WTC11 (cell line): ENCODE data around the gene CXCL12. TPM values are rescaled to one million over a fixed set of nuclear protein-coding genes. Genes with fewer than 3 reads are reported as not detected.

Experiments
- ATAC-seq: fragments of 200-7000 bp; cut with Tn5 transposase; 2 replicates; pipeline ENCODE4 v1.10.0; 2021; ENCODE audit warnings: mild to moderate bottlenecking, moderate library complexity
- CTCF ChIA-PET: fragments of 300-600 bp; sonication (Branson Sonifier 250); formaldehyde crosslinking; loops from one replicate; lab custom pipeline; 2021; ENCODE audit warnings: antibody characterized with exemption; lab: Charles Lee
- POLR2A ChIA-PET: fragments of 350-600 bp; sonication (Branson Sonifier 250); formaldehyde crosslinking; loops from one replicate; lab custom pipeline; 2021; ENCODE audit warnings: antibody characterized with exemption; lab: Charles Lee
- DNase-seq: peaks from one replicate; pipeline ENCODE4 v3.0.0; 2021; ENCODE audit warnings: low spot score
- H3K27ac Mint-ChIP-seq: 2 replicates; pipeline ENCODE4 v1.8.0; 2021; ENCODE audit warnings: mixed read lengths
- H3K27me3 Mint-ChIP-seq: 2 replicates; pipeline ENCODE4 v1.8.0; 2021; ENCODE audit warnings: low read depth, mild to moderate bottlenecking, moderate library complexity, mixed read lengths
- H3K36me3 Mint-ChIP-seq: 2 replicates; pipeline ENCODE4 v1.8.0; 2021; ENCODE audit warnings: mixed read lengths
- H3K4me1 Mint-ChIP-seq: 2 replicates; pipeline ENCODE4 v1.8.0; 2022; ENCODE audit warnings: mixed read lengths
- H3K4me3 Mint-ChIP-seq: 2 replicates; pipeline ENCODE4 v1.8.0; 2021; ENCODE audit warnings: mild to moderate bottlenecking, moderate library complexity, mixed read lengths
- H3K9me3 Mint-ChIP-seq: 2 replicates; pipeline ENCODE4 v1.8.0; 2021; ENCODE audit warnings: mixed read lengths
- AFF4 ChIP-seq: sonication (generic); formaldehyde crosslinking; IDR thresholded peaks from 2 replicates; pipeline ENCODE4 v1.8.1; 2023; ENCODE audit warnings: mild to moderate bottlenecking, missing genetic modification reagents, borderline replicate concordance
- CDX4 ChIP-seq: fragments of 250-450 bp; sonication (Bioruptor Pico); IDR thresholded peaks from 2 replicates; pipeline ENCODE4 v1.9.0; 2021; ENCODE audit warnings: moderate library complexity, mild to moderate bottlenecking, inconsistent platforms, borderline replicate concordance
- E2F5 ChIP-seq: sonication (generic); formaldehyde crosslinking; IDR thresholded peaks from 2 replicates; pipeline ENCODE4 v1.8.1; 2022; ENCODE audit warnings: mild to moderate bottlenecking, moderate library complexity, missing genetic modification reagents
- ETV6 ChIP-seq: sonication (generic); formaldehyde crosslinking; IDR thresholded peaks from 2 replicates; pipeline ENCODE4 v1.8.1; 2022; ENCODE audit warnings: mild to moderate bottlenecking, missing genetic modification reagents
- FOXJ3 ChIP-seq: sonication (generic); formaldehyde crosslinking; IDR thresholded peaks from 2 replicates; pipeline ENCODE4 v1.9.0; 2021; ENCODE audit warnings: missing genetic modification reagents, mild to moderate bottlenecking, borderline replicate concordance
- GABPB1 ChIP-seq: sonication (generic); formaldehyde crosslinking; IDR thresholded peaks from 2 replicates; pipeline ENCODE4 v1.8.1; 2023; ENCODE audit warnings: mild to moderate bottlenecking, missing genetic modification reagents
- GRHL2 ChIP-seq: fragments of 250-450 bp; sonication (Bioruptor Pico); IDR thresholded peaks from 2 replicates; pipeline ENCODE4 v1.8.0; 2022; ENCODE audit warnings: mild to moderate bottlenecking, moderate library complexity; ENCODE audit not compliant: insufficient replicate concordance, severe bottlenecking
- GTF2I ChIP-seq: fragments of 250-450 bp; sonication (Bioruptor Pico); conservative IDR thresholded peaks from 2 replicates; pipeline ENCODE4 v1.4.0; 2021; ENCODE audit warnings: mild to moderate bottlenecking
- HMGA2 ChIP-seq: fragments of 250-450 bp; sonication (Bioruptor Pico); IDR thresholded peaks from 2 replicates; pipeline ENCODE4 v1.4.0; 2021; ENCODE audit warnings: mild to moderate bottlenecking, moderate library complexity
- IRF1 ChIP-seq: sonication (generic); formaldehyde crosslinking; IDR thresholded peaks from 2 replicates; pipeline ENCODE4 v1.8.0; 2023; ENCODE audit warnings: missing genetic modification reagents
- IRF2 ChIP-seq: sonication (generic); formaldehyde crosslinking; IDR thresholded peaks from 2 replicates; pipeline ENCODE4 v1.8.0; 2022; ENCODE audit warnings: low read depth, missing genetic modification reagents, borderline replicate concordance
- MAX ChIP-seq: sonication (generic); formaldehyde crosslinking; IDR thresholded peaks from 2 replicates; pipeline ENCODE4 v1.8.0; 2022; ENCODE audit warnings: mild to moderate bottlenecking, missing genetic modification reagents
- NFE2L1 ChIP-seq: sonication (generic); formaldehyde crosslinking; IDR thresholded peaks from 2 replicates; pipeline ENCODE4 v1.8.1; 2023; ENCODE audit warnings: missing genetic modification reagents
- NR1H2 ChIP-seq: sonication (generic); formaldehyde crosslinking; IDR thresholded peaks from 2 replicates; pipeline ENCODE4 v1.9.0; 2021; ENCODE audit warnings: mild to moderate bottlenecking, moderate library complexity, missing genetic modification reagents
- NR3C1 ChIP-seq: sonication (generic); formaldehyde crosslinking; conservative IDR thresholded peaks from 2 replicates; pipeline ENCODE4 v1.8.1; 2023; ENCODE audit warnings: low read depth, mild to moderate bottlenecking, missing genetic modification reagents
- TCF7 ChIP-seq: sonication (generic); formaldehyde crosslinking; IDR thresholded peaks from 2 replicates; pipeline ENCODE4 v1.8.0; 2022; ENCODE audit warnings: mild to moderate bottlenecking, low read depth, missing genetic modification reagents, moderate library complexity
- TP53 ChIP-seq: sonication (generic); formaldehyde crosslinking; IDR thresholded peaks from 2 replicates; pipeline ENCODE4 v1.8.1; 2023; ENCODE audit warnings: mild to moderate bottlenecking, missing genetic modification reagents
- USF1 ChIP-seq: sonication (generic); formaldehyde crosslinking; IDR thresholded peaks from 2 replicates; pipeline ENCODE4 v1.8.0; 2022; ENCODE audit warnings: mild to moderate bottlenecking, missing genetic modification reagents
- ZNF219 ChIP-seq: sonication (generic); formaldehyde crosslinking; IDR thresholded peaks from 2 replicates; pipeline ENCODE4 v1.8.0; 2023; ENCODE audit warnings: missing genetic modification reagents, mild to moderate bottlenecking, borderline replicate concordance
- ZNF263 ChIP-seq: sonication (generic); formaldehyde crosslinking; IDR thresholded peaks from 2 replicates; pipeline ENCODE4 v1.8.1; 2022; ENCODE audit warnings: low read depth, mild to moderate bottlenecking, moderate library complexity, missing genetic modification reagents
- ZNF281 ChIP-seq: sonication (generic); formaldehyde crosslinking; IDR thresholded peaks from 2 replicates; pipeline ENCODE4 v1.8.0; 2023; ENCODE audit warnings: mild to moderate bottlenecking, missing genetic modification reagents
- total RNA-seq: library from RNA; stranded (reverse); gene quantifications from 3 replicates; pipeline ENCODE4 v1.2.3, GENCODE V29; 2021

CXCL12 gene
- total RNA-seq, 1 experiment from 2014 or later = 52.4 TPM

- TF ChIP-seq ZNF281 (CRISPR knock-in tag) (no peak), NR3C1 (CRISPR knock-in tag) (no peak), AFF4 (CRISPR knock-in tag) (no peak)
Observed at GRCh38 chr10:44335330-44336021, 49.4 kb downstream of the CXCL12 start (continued).

GRCh38 chr10:44334621-44335184, 50.2 kb downstream of the CXCL12 start:
- ChIA-PET POLR2A (no interaction called here), CTCF (interaction anchor here (1.4 to 1.9 kb wide), 3 partner anchors 9 to 36 kb away, joined by 3 to 5 read pairs (median 4); no protein-coding TSS in a partner anchor)
- H3K36me3 Mint-ChIP-seq = no peaks in the 10 kb centered on the region
- no peaks in the 10 kb centered on the region for H3K9me3 Mint-ChIP-seq
- no peak overlapping the region for H3K4me3 Mint-ChIP-seq
- peaks cover 22% of the 10 kb centered on the region for H3K4me1 Mint-ChIP-seq
- no peaks in the 10 kb centered on the region; the same call in 1 of the 2 replicates for H3K27me3 Mint-ChIP-seq
- DNase-seq (no peak), ATAC-seq (no peak)
- H3K27ac Mint-ChIP-seq = no peak overlapping the region
- TF ChIP-seq USF1 (CRISPR knock-in tag) = no peak
- no peak for TF ChIP-seq NFE2L1
- TF ChIP-seq NR3C1 (CRISPR knock-in tag) = no peak
- no peak for TF ChIP-seq TP53 (CRISPR knock-in tag)
- TF ChIP-seq CDX4 = no peak
- TF ChIP-seq GABPB1 = no peak

GRCh38 chr10:44334091-44334490, 50.8 kb downstream of the CXCL12 start:
- Mint-ChIP-seq H3K4me3 (no peak overlapping the region), H3K27me3 (no peaks in the 10 kb centered on the region; the same call in 1 of the 2 replicates), H3K36me3 (no peaks in the 10 kb centered on the region), H3K9me3 (no peaks in the 10 kb centered on the region), H3K27ac (no peak overlapping the region), H3K4me1 (peaks cover 16% of the 10 kb centered on the region)
- DNase-seq (no peak), ATAC-seq (no peak)
- CTCF ChIA-PET = interaction anchor here (1.3 to 1.9 kb wide), 4 partner anchors 10 to 37 kb away, joined by 3 to 5 read pairs (median 4); no protein-coding TSS in a partner anchor
- POLR2A ChIA-PET = no interaction called here
- TF ChIP-seq TCF7 (no peak), ZNF219 (CRISPR knock-in tag) (no peak), NR3C1 (CRISPR knock-in tag) (no peak), ETV6 (CRISPR knock-in tag) (no peak), E2F5 (CRISPR knock-in tag) (no peak), MAX (no peak), USF1 (CRISPR knock-in tag) (no peak), IRF1 (CRISPR knock-in tag) (no peak), GTF2I (CRISPR knock-in tag) (no peak), ZNF263 (no peak), HMGA2 (no peak), GRHL2 (no peak), IRF2 (CRISPR knock-in tag) (no peak), FOXJ3 (no peak), NR1H2 (CRISPR knock-in tag) (no peak)
